T follicular helper cell (primary cell): ENCODE results near the gene C7orf57.

Experiments
- DNase-seq: peaks from one replicate; pipeline ENCODE4 v3.0.0-alpha.2; 2020; ENCODE audit warnings: low read depth

C7orf57 gene

DNA sequence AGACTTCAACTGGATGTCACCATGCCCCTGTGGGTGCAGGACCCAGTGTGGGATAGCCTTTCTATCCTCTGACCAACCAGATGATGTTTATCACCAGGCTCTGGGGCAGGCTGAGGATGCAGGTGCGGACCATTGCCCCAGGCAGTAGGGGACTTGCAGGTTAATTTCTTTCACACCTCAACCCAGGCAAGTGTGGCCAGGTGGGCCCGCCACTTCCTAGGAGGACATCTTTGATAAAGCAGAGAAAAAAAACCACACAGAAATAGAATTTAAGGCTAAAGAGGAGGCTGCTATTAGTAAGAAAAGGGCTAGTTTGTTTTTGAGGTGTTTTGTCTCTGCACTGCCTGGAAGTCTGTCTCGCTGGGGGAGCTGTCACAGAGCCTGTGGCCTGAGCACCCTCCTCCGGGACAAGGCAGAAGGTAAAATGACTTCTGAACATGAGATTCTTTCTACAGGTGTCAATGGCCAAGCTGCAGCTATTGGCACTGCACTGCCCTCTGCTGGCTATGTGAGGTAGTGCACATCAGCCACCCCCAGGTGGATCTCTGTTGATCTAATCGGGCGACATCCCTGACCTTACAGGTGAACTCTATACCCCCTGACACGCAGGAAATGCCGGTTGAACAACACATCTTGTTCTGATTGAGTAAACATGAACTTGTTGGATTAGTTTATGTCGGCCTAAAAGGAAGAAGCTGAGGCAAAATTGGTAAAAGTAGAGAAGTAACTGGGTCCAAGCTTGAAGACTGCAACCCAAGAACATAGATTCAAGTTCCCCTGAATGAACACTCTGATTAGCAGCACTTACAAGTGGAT is 74.7 kb downstream of the C7orf57 start:
- DNase-seq, result peak; percentile 81

DNA sequence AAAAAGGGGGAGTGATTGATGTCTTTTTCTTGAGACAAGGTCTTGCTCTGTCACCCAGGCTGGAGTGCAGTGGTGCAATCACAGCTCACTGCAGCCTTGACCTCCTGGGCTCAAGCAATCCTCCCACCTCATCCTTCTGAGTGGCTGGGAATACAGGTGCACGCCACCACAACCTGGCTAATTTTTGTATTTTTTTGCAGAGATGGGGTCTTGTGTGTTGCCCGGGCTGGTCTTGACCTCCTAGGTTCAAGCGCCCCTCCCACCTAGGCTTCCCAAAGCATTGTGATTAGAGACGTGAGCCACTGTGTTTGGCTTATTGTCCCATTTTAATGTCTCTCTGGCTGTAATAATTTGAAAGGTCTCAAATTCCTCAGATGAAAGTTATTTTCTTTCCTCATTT is 75.5 kb downstream of the C7orf57 start:
- no peak for DNase-seq
